Breast epithelium (tissue), 3 donors: ENCODE measurements around the gene GNG8.

Experiments used
- POLR2A ChIP-seq: fragments of 450-650 bp; IDR thresholded peaks from one replicate; pipeline ENCODE4 v1.6.1; 2016; ENCODE audit warnings: antibody characterized with exemption, mild to moderate bottlenecking, moderate library complexity
- TF ChIP-seq, protein P1 (sequence below), 3 donors: fragments of 450-650 bp; IDR thresholded peaks; one replicate each; pipeline ENCODE4 v1.5.1; 2016 to 2017; ENCODE audit warnings: antibody characterized with exemption in 3 of 3, mild to moderate bottlenecking in 3 of 3, moderate library complexity in 3 of 3

DNA sequence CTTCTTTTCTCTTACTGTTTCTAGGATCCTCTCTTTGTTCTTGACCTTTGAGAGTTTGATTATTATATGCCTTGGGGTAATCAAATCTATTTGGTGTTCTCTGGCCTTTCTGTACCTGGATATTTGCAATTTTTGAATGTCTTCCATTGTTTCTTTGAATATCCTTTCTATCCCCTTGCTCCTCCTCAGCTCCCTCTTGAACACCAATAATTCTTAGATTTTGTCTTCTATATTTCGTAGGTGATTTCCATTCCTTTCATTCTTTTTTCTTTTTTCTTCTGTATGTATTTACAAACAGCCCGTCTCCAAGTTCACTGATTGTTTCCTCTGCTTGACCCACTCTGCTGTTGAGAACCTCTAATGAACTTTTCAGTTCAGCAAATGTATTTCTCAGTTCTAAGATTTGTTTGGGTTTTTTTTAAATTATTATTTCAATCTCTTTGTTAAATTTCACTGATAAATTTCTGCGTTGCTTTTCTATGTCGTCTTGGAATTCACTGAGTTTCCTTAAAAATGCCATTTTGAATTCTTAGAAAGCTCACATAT, 37.6 kb downstream of the GNG8 start:
- TF ChIP-seq POLR2A: no peak
- TF ChIP-seq, protein P1, sequence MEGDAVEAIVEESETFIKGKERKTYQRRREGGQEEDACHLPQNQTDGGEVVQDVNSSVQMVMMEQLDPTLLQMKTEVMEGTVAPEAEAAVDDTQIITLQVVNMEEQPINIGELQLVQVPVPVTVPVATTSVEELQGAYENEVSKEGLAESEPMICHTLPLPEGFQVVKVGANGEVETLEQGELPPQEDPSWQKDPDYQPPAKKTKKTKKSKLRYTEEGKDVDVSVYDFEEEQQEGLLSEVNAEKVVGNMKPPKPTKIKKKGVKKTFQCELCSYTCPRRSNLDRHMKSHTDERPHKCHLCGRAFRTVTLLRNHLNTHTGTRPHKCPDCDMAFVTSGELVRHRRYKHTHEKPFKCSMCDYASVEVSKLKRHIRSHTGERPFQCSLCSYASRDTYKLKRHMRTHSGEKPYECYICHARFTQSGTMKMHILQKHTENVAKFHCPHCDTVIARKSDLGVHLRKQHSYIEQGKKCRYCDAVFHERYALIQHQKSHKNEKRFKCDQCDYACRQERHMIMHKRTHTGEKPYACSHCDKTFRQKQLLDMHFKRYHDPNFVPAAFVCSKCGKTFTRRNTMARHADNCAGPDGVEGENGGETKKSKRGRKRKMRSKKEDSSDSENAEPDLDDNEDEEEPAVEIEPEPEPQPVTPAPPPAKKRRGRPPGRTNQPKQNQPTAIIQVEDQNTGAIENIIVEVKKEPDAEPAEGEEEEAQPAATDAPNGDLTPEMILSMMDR (IDR thresholded peaks at IDR 0.05): no peak
